ENCODE measurements around the gene CAMKK1. TPM values are rescaled to one million over a fixed set of nuclear protein-coding genes. Genes with fewer than 3 reads are reported as not detected.

CAMKK1 gene
- 5.8 and 5.9 TPM in 2 replicates for total RNA-seq

GRCh38 chr17:3893003-3893719, at the start of gene CAMKK1:
Gene CAMKK1, minus strand, starts transcription at chr17:3893053. Its CDS starts 7,366 bp downstream, at chr17:3885687.

GRCh38 chr17:3915995-3916696, 23.3 kb upstream of the CAMKK1 start, which contains the start of gene P2RX1:
Gene P2RX1, minus strand, starts transcription at chr17:3916465. Its CDS starts 240 bp downstream, at chr17:3916225.

GRCh38 chr17:3845621-3846436, 47.0 kb downstream of the CAMKK1 start, which contains the start of gene NCBP3:
Gene NCBP3, minus strand, starts transcription at chr17:3846246. Its CDS starts 23 bp downstream, at chr17:3846223.

Other genes with a start within 250 kb of the CAMKK1 start
- gene TAX1BP3, start 224.5 kb downstream of the CAMKK1 start, total RNA-seq, result 308 and 355 TPM in 2 replicates
- 17.0 and 33.9 TPM in 2 replicates for gene EMC6, start 224.2 kb downstream of the CAMKK1 start, total RNA-seq
- gene P2RX5, start 196.9 kb downstream of the CAMKK1 start, total RNA-seq, result 0.09 and 0.35 TPM in 2 replicates
- gene HASPIN, start 169.2 kb downstream of the CAMKK1 start, total RNA-seq, result 6.1 and 7.6 TPM in 2 replicates
- 22.9 and 29.6 TPM in 2 replicates for gene ITGAE, start 91.9 kb downstream of the CAMKK1 start, total RNA-seq
- gene NCBP3, start 46.8 kb downstream of the CAMKK1 start, total RNA-seq, result 10.4 and 12.9 TPM in 2 replicates
- gene P2RX1, start 23.4 kb upstream of the CAMKK1 start, total RNA-seq, result not detected in 2 replicates
- gene ATP2A3, start 71.4 kb upstream of the CAMKK1 start, total RNA-seq, result 0.35 TPM in 1 of 2 replicates, not detected in the other
- 10.8 and 16.3 TPM in 2 replicates for gene ZZEF1, start 250.0 kb upstream of the CAMKK1 start, total RNA-seq

All from airway epithelial cell (primary cell).